ENCODE data around the gene ACOT7.

ACOT7 gene

GRCh38 chr1:6417961-6418667, 24.5 kb upstream of the ACOT7 start:
- peaks cover 22% of the 10 kb centered on the region for H3K27me3 ChIP-seq (ENCODE audit: insufficient read depth, low read length)
- TF ChIP-seq CTCF (IDR thresholded peaks at IDR 0.05; ENCODE audit: low read length) (no peak), EZH2 (IDR thresholded peaks at IDR 0.05; ENCODE audit: borderline replicate concordance, low read length) (no peak)
- no peaks in the 10 kb centered on the region for H3K36me3 ChIP-seq (ENCODE audit: insufficient read depth, low read length)

GRCh38 chr1:6416906-6417305, 23.3 kb upstream of the ACOT7 start:
- no peaks in the 10 kb centered on the region for H3K79me2 ChIP-seq (ENCODE audit: insufficient read depth, low read length)
- no peaks in the 10 kb centered on the region for H3K9me3 ChIP-seq (ENCODE audit: low read length)
- H3K4me1 ChIP-seq (ENCODE audit: insufficient read depth, low read length, severe bottlenecking) = no peaks in the 10 kb centered on the region
- no peak overlapping the region for H3K4me3 ChIP-seq (ENCODE audit: low read depth, low read length, poor library complexity, severe bottlenecking)
- H3K27me3 ChIP-seq (ENCODE audit: insufficient read depth, low read length) = peaks cover 26% of the 10 kb centered on the region
- H3K36me3 ChIP-seq (ENCODE audit: insufficient read depth, low read length) = no peaks in the 10 kb centered on the region
- H3K4me2 ChIP-seq (ENCODE audit: low read length) = no peak overlapping the region
- TF ChIP-seq CTCF (IDR thresholded peaks at IDR 0.05; ENCODE audit: low read length) = no peak
- no peak for TF ChIP-seq EZH2 (IDR thresholded peaks at IDR 0.05; ENCODE audit: borderline replicate concordance, low read length)
- H3K9me2 ChIP-seq (ENCODE audit: low read depth, low read length) = no peaks in the 10 kb centered on the region
- no peak overlapping the region for H3K9ac ChIP-seq (ENCODE audit: low read length)
- no peaks in the 10 kb centered on the region for H3F3A ChIP-seq (ENCODE audit: insufficient read depth, low read length)
- no peak overlapping the region for H2AFZ ChIP-seq (ENCODE audit: low read length)
- H4K20me1 ChIP-seq (ENCODE audit: insufficient read depth, low read length) = no peaks in the 10 kb centered on the region
- no peak overlapping the region for H3K27ac ChIP-seq (ENCODE audit: low read depth, low read length, poor library complexity, severe bottlenecking)

More at GRCh38 chr1:6417961-6418667, 24.5 kb upstream of the ACOT7 start:
- no peak overlapping the region for H3K4me2 ChIP-seq (ENCODE audit: low read length)
- no peak overlapping the region for H3K27ac ChIP-seq (ENCODE audit: low read depth, low read length, poor library complexity, severe bottlenecking)
- no peaks in the 10 kb centered on the region for H3K79me2 ChIP-seq (ENCODE audit: insufficient read depth, low read length)
- no peak overlapping the region for H2AFZ ChIP-seq (ENCODE audit: low read length)
- no peak overlapping the region for H3K4me3 ChIP-seq (ENCODE audit: low read depth, low read length, poor library complexity, severe bottlenecking)
- H3F3A ChIP-seq (ENCODE audit: insufficient read depth, low read length) = no peaks in the 10 kb centered on the region
- no peaks in the 10 kb centered on the region for H3K9me3 ChIP-seq (ENCODE audit: low read length)
- H4K20me1 ChIP-seq (ENCODE audit: insufficient read depth, low read length) = no peaks in the 10 kb centered on the region
- H3K9me2 ChIP-seq (ENCODE audit: low read depth, low read length) = no peaks in the 10 kb centered on the region
- H3K4me1 ChIP-seq (ENCODE audit: insufficient read depth, low read length, severe bottlenecking) = no peaks in the 10 kb centered on the region
- H3K9ac ChIP-seq (ENCODE audit: low read length) = no peak overlapping the region

GRCh38 chr1:6416295-6416656, 22.7 kb upstream of the ACOT7 start:
- Histone ChIP-seq H3K9me3 (ENCODE audit: low read length) (no peaks in the 10 kb centered on the region), H3K79me2 (ENCODE audit: insufficient read depth, low read length) (no peaks in the 10 kb centered on the region), H3K4me3 (ENCODE audit: low read depth, low read length, poor library complexity, severe bottlenecking) (no peak overlapping the region), H3K27ac (ENCODE audit: low read depth, low read length, poor library complexity, severe bottlenecking) (no peak overlapping the region), H3F3A (ENCODE audit: insufficient read depth, low read length) (no peaks in the 10 kb centered on the region), H3K36me3 (ENCODE audit: insufficient read depth, low read length) (no peaks in the 10 kb centered on the region), H3K9ac (ENCODE audit: low read length) (no peak overlapping the region), H3K4me2 (ENCODE audit: low read length) (no peak overlapping the region), H4K20me1 (ENCODE audit: insufficient read depth, low read length) (no peaks in the 10 kb centered on the region), H3K4me1 (ENCODE audit: insufficient read depth, low read length, severe bottlenecking) (no peaks in the 10 kb centered on the region), H3K27me3 (ENCODE audit: insufficient read depth, low read length) (peaks cover 20% of the 10 kb centered on the region), H3K9me2 (ENCODE audit: low read depth, low read length) (no peaks in the 10 kb centered on the region), H2AFZ (ENCODE audit: low read length) (no peak overlapping the region)
- TF ChIP-seq EZH2 (IDR thresholded peaks at IDR 0.05; ENCODE audit: borderline replicate concordance, low read length) (no peak), CTCF (IDR thresholded peaks at IDR 0.05; ENCODE audit: low read length) (no peak)
